Adrenal gland (tissue), 12 donors: ENCODE data around the gene CDS2. TPM values are rescaled to one million over a fixed set of nuclear protein-coding genes. Genes with fewer than 3 reads are reported as not detected.

Experiments
- DNase-seq, 7 donors: peaks; one replicate each; pipeline ENCODE4 v3.0.0-alpha.2; 2019 to 2020
- H3K27ac ChIP-seq, 5 donors: fragments of 200-600 bp; sonication (generic) in 4 of 5; 1 replicate in 3 of 5; 2 replicates in 2 of 5; pipeline versions ENCODE4 v1.5.1 to v1.8.0; 2016 to 2020; ENCODE audit warnings: mild to moderate bottlenecking in 1 of 5
- H3K27me3 ChIP-seq: fragments of 200-600 bp; 2 replicates; pipeline ENCODE4 v1.8.0; 2021
- H3K36me3 ChIP-seq, 2 donors: fragments of 200-600 bp; replicated peaks in 1 of 2; 1 replicate in 1 of 2; 2 replicates in 1 of 2; pipeline versions ENCODE4 v1.5.1 to v1.8.0; 2018 to 2022
- H3K4me1 ChIP-seq, 2 donors: fragments of 200-600 bp; replicated peaks in 1 of 2; 1 replicate in 1 of 2; 2 replicates in 1 of 2; pipeline versions ENCODE4 v1.5.1 to v1.8.0; 2018 to 2021
- H3K4me3 ChIP-seq, 4 donors: fragments of 200-600 bp; sonication (generic) in 3 of 4; one replicate each; pipeline ENCODE4 v1.5.1; 2016 to 2018
- H3K9me3 ChIP-seq, 3 donors: fragments of 200-600 bp; sonication (generic) in 1 of 3; replicated peaks in 1 of 3; 1 replicate in 2 of 3; 2 replicates in 1 of 3; pipeline versions ENCODE4 v1.5.1 to v1.8.0; 2016 to 2021
- POLR2A ChIP-seq, 2 donors: fragments of 450-650 bp; IDR thresholded peaks; one replicate each; pipeline ENCODE4 v1.6.1; 2017; ENCODE audit warnings: antibody characterized with exemption in 2 of 2, mild to moderate bottlenecking in 2 of 2, moderate library complexity in 1 of 2
- WGBS, 4 donors: extraction: QIAGEN DNeasy Blood & Tissue Kit in 2 of 4; methylation state at CpG; one replicate each; pipeline versions ENCODE4 v1.1.5 to v1.1.7; 2013 to 2017; 5-methylcytosine and 5-hydroxymethylcytosine counted together
- intact Hi-C, 2 donors: fragments of 100-400 bp; cut with DNase I; formaldehyde crosslinking; loops; one replicate each; pipeline versions ENCODE4 v1.14.1 to v1.15.0; 2022 to 2023
- polyA plus RNA-seq, 3 donors: library from polyadenylated mRNA; stranded (reverse); fragments of 200-250 nt in 2 of 3; fragments of 350-450 nt in 1 of 3; fragmentation: Illumina TruSeq in 1 of 3; extraction: RNeasy Lipid Tissue Mini Kit (QIAGEN cat#74804) in 1 of 3; gene quantifications; one replicate each; pipeline ENCODE4 v1.2.3, GENCODE V29; 2013 to 2014
- total RNA-seq, 9 donors: library from RNA; depleted of rRNA in 4 of 9; stranded (reverse); fragments of >200 nt in 4 of 9; fragments of 120-200 nt in 1 of 9; fragmentation: NEBNext Ultra II Directional in 1 of 9; extraction: Animal tissue kit (Norgen Biotek cat#: 25700) in 1 of 9; gene quantifications; one replicate each; pipeline versions ENCODE4 v1.1.0 to v1.2.4, GENCODE V29; 2013 to 2023
- TF ChIP-seq, protein P1 (sequence below), 6 experiments: fragments of 450-650 bp in 4 of 6; fragments of 200-600 bp in 2 of 6; sonication (generic) in 1 of 6; IDR thresholded peaks; 1 replicate in 5 of 6; 2 replicates in 1 of 6; pipeline versions ENCODE4 v1.5.1 to v1.8.0; 2016 to 2021; ENCODE audit warnings: antibody characterized with exemption in 6 of 6, mild to moderate bottlenecking in 2 of 6, moderate library complexity in 1 of 6
- donor health status: healthy with polysubstance abuse.
- donor health status: Bipolar disorder and iron deficiency.
- donor health status: DM: yes; HTN: yes; CAD: no.
- donor health status: DM: no; HTN: no; CAD: no.
- donor health status: DM: no; HTN: no; CAD: no.
- donor health status: DM: yes; HTN: yes; CAD: no.

CDS2 gene
- total and polyA plus RNA-seq, 12 donors: 11.8 to 71.0 (median 35.0) TPM

DNA sequence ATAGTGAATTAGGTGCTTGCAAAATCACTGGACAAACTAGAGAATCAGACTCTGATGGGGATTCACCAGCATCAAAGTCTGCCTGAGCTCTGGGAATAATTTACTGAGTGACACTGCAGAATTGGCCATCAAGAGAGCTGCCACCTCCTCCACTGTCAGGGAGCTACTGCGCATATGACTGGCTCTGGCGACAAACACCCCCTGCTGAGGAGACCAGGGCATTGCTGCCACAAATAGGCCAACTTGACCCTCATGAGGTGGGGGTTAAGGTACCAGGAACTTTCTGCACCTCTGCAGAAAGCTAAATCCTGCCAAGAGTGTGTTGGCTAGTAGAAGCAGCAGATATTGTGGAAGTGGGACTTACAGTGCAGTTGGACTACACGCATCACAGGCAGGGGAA lies 88.0 kb downstream of the CDS2 start:
- intact Hi-C loops: no loop called here
- no peak for DNase-seq
- TF ChIP-seq POLR2A (IDR thresholded peaks at IDR 0.05): no peak
- TF ChIP-seq, protein P1, sequence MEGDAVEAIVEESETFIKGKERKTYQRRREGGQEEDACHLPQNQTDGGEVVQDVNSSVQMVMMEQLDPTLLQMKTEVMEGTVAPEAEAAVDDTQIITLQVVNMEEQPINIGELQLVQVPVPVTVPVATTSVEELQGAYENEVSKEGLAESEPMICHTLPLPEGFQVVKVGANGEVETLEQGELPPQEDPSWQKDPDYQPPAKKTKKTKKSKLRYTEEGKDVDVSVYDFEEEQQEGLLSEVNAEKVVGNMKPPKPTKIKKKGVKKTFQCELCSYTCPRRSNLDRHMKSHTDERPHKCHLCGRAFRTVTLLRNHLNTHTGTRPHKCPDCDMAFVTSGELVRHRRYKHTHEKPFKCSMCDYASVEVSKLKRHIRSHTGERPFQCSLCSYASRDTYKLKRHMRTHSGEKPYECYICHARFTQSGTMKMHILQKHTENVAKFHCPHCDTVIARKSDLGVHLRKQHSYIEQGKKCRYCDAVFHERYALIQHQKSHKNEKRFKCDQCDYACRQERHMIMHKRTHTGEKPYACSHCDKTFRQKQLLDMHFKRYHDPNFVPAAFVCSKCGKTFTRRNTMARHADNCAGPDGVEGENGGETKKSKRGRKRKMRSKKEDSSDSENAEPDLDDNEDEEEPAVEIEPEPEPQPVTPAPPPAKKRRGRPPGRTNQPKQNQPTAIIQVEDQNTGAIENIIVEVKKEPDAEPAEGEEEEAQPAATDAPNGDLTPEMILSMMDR (IDR thresholded peaks at IDR 0.05): no peak
- 85 to 97% (median 91%) methylated on average over 2 to 3 of the region's 3 CpGs for WGBS, 4 donors
- H3K4me1 ChIP-seq: peaks cover 0 to 5% of the 10 kb centered on the region in 2 donors
- no peaks in the 10 kb centered on the region for H3K36me3 ChIP-seq
- no peaks in the 10 kb centered on the region for H3K9me3 ChIP-seq
- no peak overlapping the region for H3K27ac ChIP-seq
- no peak overlapping the region for H3K4me3 ChIP-seq
- no peaks in the 10 kb centered on the region for H3K27me3 ChIP-seq

DNA sequence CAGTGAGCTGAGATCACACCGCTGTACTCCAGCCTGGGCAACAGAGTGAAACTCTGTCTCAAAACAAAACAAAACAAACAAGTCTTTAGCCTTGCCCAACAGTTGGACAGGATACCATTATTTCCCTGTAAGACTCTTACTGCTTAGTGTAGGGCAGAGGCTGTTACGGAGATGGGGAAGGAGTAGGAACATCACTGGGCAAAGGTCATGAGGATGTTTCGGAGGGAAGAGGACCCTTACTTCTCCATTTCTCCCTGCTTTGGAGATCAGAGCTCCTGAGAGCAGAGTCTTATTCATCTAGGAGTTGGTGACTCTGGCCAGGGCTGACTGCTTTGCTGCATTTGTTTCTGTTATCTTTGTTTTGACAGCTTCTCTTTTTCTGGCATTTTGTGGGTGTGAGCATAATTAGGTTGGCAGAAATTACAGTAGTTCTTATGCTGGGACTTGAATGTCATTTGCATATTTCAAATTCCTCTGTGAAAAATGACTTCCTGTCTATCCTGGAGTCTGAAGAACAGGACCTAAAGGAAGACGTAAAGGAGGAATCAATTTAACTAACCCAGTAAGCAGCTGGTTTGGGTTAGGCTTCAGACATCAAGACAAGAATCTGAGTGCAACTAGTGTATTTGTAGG lies 89.0 kb downstream of the CDS2 start:
- no peak overlapping the region for H3K27ac ChIP-seq
- H3K4me3 ChIP-seq: no peak overlapping the region
- no peaks in the 10 kb centered on the region for H3K36me3 ChIP-seq
- H3K27me3 ChIP-seq: no peaks in the 10 kb centered on the region
- H3K4me1 ChIP-seq: peaks cover 0 to 5% of the 10 kb centered on the region in 2 donors
- no peak for TF ChIP-seq POLR2A (IDR thresholded peaks at IDR 0.05)
- TF ChIP-seq, protein P1 (IDR thresholded peaks at IDR 0.05): no peak
- no peaks in the 10 kb centered on the region for H3K9me3 ChIP-seq
- DNase-seq: no peak
- intact Hi-C loops: no loop called here
- 54 to 75% (median 65%) methylated on average over 4 of the region's 4 CpGs for WGBS, 4 donors

DNA sequence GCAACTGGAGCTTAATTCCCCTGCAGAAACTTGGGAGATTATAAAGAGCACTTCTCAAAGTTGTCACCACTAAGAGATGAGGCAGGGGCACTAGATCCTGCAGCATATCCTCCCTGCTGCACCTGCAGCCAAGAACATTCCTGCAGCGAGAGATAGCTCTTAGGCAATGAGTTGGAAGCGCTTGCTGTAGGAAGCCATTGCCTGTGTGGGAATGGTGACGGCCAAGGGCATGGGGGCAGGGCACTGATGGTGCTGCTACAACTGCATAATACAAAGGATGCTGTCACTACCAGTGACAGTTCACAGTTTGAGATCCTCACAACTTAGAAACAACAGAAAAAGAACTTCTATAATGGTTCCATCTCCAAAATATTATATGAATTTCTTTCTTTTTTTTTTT lies 89.9 kb downstream of the CDS2 start:
- H3K27ac ChIP-seq: no peak overlapping the region
- peaks cover 0 to 5% of the 10 kb centered on the region in 2 donors for H3K4me1 ChIP-seq
- no peaks in the 10 kb centered on the region for H3K27me3 ChIP-seq
- no peaks in the 10 kb centered on the region for H3K36me3 ChIP-seq
- no peak for DNase-seq
- no peak overlapping the region for H3K4me3 ChIP-seq
- no peaks in the 10 kb centered on the region for H3K9me3 ChIP-seq
- TF ChIP-seq, protein P1 (IDR thresholded peaks at IDR 0.05): no peak
- no peak for TF ChIP-seq POLR2A (IDR thresholded peaks at IDR 0.05)
- intact Hi-C loops: no loop called here
- 70 to 89% (median 77%) methylated on average over 3 of the region's 3 CpGs for WGBS, 4 donors

DNA sequence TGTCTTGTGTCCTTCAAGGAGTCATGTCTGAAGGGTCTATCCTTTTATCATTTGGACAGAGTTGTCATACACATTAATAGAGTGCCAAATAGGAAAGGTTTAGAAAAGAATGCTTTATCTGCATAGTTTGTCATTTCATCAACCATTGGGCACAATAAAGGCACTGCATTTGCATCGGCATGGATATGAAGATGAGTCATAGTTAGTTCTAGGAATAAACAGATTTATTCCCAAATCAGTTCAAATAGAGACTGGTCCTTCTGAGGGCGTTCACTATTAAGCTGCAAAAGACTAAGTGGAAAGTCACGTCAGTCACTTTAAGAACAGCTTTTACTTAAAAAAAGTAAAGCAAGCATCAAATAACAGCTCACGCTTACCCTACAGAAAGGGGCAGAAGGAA lies 90.8 kb downstream of the CDS2 start:
- Histone ChIP-seq H3K4me3 (no peak overlapping the region), H3K9me3 (no peaks in the 10 kb centered on the region), H3K36me3 (no peaks in the 10 kb centered on the region), H3K27ac (no peak overlapping the region), H3K27me3 (no peaks in the 10 kb centered on the region), H3K4me1 (peaks cover 0 to 5% of the 10 kb centered on the region in 2 donors)
- 88 to 90% (median 90%) methylated on average over 4 of the region's 4 CpGs for WGBS, 4 donors
- no peak for DNase-seq
- TF ChIP-seq, protein P1 (IDR thresholded peaks at IDR 0.05): no peak
- no peak for TF ChIP-seq POLR2A (IDR thresholded peaks at IDR 0.05)
- intact Hi-C loops: no loop called here
